Myocyte (in vitro differentiated cells): ENCODE data around the gene NOX5. TPM values are rescaled to one million over a fixed set of nuclear protein-coding genes. Genes with fewer than 3 reads are reported as not detected.
A peak's percentile ranks its signal among the peaks of the same experiment; 100 is the strongest.
"Not testable (repeated sequence)": the region's sequence is repeated elsewhere in the genome, so short reads cannot be mapped to it uniquely, and the experiment has no call there.

Source experiments
- DNase-seq: peaks from one replicate; pipeline ENCODE4 v3.0.0-alpha.2; 2012; ENCODE audit warnings: low read depth
- polyA plus RNA-seq: library from polyadenylated mRNA; unstranded; fragments of >200 nt; gene quantifications from one replicate; pipeline ENCODE4 v1.2.1, GENCODE V29; 2012; ENCODE audit warnings: missing spikeins
- total RNA-seq: library from RNA; depleted of rRNA; stranded (reverse); fragments of >200 nt; gene quantifications from 2 replicates; pipeline ENCODE4 v1.2.3, GENCODE V29; 2014

Gene NOX5
- 1.1 and 1.3 TPM in 2 replicates for total RNA-seq
- 1.5 TPM for polyA plus RNA-seq

DNA sequence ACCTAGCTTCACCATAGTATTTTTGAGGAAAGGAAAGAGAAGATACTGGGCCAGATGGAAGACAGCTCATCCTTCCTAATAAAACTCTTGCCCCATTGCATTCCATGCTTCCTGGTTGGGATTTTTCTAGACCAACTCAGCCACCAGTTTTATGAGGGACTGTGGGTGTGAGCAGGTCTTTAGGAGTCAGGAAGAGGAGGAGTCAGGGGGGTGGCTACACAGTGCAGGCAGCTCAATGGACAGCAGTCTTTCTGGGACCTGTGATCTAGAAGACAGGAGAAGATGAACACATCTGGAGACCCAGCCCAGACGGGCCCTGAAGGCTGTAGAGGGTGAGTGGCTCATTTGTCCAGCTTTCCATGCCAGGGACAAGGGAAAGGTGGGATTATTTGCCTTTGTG is at the start of gene NOX5:
NOX5 (plus strand) TSS at position 242 of the 400 bp plus-strand sequence; CDS start at position 283, 41 bp downstream.
- DNase-seq: peak; percentile 29

GRCh38 chr15:68966996-68967395 is 47.5 kb upstream of the NOX5 start:
- no peak for DNase-seq

GRCh38 chr15:68967948-68968347 is 46.5 kb upstream of the NOX5 start:
- DNase-seq: no peak

GRCh38 chr15:68969298-68969697 is 45.2 kb upstream of the NOX5 start:
- DNase-seq: no peak

DNA sequence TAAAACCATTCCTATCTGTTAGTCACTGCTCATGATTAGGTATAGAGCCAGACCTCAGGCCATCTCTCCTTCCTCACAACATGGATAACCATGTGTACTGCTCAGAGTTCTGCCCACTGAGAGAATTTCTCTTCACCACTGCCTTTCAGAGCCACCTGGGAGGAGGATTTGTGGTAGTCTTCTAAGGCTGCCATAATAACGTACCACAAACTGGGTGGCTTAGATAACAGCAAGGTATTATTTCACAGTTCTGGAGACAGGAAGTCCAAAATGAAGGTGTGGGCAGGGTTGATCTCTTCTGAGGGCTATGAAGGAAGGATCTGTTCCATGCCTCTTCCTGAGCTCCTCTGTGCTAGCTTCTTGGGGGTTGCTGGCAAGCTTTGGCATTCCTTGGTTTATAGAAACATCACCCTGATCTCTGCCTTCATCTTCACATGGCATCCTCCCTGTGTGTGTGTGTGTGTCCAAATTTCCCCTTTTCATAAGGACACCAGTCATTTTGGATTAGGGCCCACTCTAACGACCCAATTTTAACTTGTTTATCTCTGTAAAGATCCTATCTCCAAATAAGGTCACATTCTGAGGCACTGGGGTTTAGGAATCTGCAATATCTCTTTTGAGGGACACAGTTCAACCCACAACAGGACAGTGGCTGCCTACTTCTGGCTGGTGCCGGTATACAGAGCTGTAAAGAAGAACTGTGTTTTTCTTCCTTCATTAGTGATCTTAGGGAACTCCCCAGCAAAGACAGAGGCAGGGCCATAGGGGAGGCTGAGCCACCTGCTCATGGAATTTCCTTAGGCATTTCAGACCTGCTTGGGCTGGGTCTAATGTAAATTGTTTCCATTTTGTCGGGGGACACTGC is 42.1 kb upstream of the NOX5 start:
- DNase-seq: no peak

DNA sequence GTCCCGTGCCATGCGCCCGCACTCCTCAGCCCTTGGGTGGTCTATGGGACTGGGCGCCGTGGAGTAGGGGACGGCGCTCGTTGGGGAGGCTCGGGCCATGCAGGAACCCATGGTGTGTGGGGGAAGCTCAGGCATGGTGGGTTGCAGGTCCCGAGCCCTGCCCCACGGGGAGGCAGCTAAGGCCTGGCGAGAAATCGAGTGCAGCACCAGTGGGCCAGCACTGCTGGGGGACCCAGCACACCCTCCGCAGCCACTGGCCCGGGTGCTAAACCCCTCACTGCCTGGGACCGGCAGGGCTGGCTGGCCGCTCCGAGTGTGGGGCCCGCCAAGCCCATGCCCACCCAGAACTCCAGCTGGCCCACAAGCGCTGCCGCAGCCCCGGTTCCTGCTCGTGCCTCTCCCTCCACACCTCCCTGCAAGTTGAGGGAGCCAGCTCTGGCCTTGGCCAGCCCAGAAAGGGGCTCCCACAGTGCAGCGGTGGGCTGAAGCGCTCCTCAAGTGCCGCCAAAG is 38.8 kb upstream of the NOX5 start:
- not testable (repeated sequence) for DNase-seq

DNA sequence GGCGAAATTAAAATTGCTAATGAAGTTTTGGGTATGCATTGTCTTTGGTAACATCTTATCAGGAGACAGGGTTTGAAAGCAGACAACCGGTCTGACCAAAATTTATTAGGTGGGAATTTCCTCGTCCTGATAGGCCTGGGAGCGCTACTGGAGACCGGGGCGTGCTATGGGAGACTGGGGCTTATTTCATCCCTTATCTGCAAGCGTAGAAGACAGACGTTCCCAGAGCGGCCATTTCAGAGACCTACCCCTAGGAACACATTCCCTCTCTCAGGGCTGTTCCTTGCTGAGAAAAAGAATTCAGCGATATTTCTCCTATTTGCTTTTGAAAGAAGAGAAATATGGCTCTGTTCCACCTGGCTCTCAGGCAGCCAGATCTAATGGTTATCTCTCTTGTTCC is 37.1 kb upstream of the NOX5 start:
- DNase-seq: not testable (repeated sequence)

GRCh38 chr15:68979006-68979405 is 35.5 kb upstream of the NOX5 start:
- DNase-seq: no peak

DNA sequence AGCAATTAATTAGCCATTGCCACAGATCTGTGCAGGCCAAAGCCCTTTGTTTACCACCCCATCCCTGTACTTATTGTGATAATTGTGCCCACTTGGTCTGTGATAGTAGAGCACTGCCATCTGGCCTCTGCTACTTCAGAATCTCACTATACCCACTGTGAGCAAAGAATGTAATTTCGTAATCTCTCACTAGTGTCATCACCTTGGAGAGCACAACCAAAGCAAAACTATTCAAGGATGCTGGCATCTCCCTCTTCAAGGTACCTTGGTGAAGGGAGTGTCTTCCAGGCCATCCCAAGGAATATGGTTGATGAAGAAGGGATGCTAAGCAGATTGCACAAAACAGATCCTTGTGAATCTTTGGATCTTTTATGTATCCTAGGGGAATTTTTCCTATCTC is 34.7 kb upstream of the NOX5 start:
- DNase-seq: no peak

- DNase-seq: no peak
These were observed 33.7 kb upstream of the NOX5 start for GRCh38 chr15:68980786-68981185.

- DNase-seq: no peak
These were observed 32.6 kb upstream of the NOX5 start for GRCh38 chr15:68981941-68982340.

GRCh38 chr15:68982976-68983563 is 31.4 kb upstream of the NOX5 start:
- no peak for DNase-seq

GRCh38 chr15:68983961-68984481 is 30.5 kb upstream of the NOX5 start:
- DNase-seq: no peak

- DNase-seq: no peak
These were observed 29.9 kb upstream of the NOX5 start for GRCh38 chr15:68984586-68984985.

GRCh38 chr15:68985361-68985891 is 29.1 kb upstream of the NOX5 start:
- no peak for DNase-seq

- no peak for DNase-seq
These were observed 28.2 kb upstream of the NOX5 start for GRCh38 chr15:68986322-68986721.

DNA sequence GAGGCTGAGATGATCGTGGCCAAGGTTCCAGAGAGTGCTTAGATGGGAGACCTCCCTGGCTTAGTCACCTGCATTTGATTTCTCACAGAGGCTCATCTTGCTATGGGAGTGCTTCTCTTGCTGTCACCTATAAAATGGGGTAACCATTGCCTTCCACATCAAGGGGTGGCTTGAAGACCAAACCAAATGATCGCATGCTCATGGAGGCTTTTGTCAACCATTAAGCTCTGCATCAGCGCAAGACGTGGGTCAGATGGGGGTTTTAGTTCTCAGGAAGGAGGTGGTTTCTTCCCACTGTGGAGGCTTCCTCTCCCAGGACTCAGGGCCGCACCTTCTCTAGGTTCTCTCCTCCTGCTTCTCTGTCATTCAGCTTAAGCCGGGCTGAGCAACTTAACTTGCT is 27.4 kb upstream of the NOX5 start:
- no peak for DNase-seq

DNA sequence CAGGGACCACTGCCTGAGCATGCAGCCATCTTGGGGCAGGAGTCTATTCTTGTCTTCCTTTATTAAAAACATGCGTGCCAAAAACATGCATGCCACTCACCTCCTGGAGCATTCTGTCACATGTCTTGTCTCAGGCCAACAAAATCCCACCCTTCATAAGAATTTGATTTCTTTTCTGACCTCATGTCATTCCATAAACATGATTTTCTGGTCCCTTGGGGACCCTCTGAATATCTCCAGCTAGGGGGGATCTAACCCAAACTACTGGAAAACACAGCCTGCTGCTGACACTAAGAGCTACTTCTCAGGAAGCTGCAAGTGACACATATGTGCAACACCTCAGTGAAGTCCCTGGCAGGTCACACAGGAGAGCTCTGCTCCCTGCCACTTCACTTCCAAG is 26.8 kb upstream of the NOX5 start:
- DNase-seq: no peak

- DNase-seq: no peak
These were observed 24.8 kb upstream of the NOX5 start for GRCh38 chr15:68989541-68990230.

DNA sequence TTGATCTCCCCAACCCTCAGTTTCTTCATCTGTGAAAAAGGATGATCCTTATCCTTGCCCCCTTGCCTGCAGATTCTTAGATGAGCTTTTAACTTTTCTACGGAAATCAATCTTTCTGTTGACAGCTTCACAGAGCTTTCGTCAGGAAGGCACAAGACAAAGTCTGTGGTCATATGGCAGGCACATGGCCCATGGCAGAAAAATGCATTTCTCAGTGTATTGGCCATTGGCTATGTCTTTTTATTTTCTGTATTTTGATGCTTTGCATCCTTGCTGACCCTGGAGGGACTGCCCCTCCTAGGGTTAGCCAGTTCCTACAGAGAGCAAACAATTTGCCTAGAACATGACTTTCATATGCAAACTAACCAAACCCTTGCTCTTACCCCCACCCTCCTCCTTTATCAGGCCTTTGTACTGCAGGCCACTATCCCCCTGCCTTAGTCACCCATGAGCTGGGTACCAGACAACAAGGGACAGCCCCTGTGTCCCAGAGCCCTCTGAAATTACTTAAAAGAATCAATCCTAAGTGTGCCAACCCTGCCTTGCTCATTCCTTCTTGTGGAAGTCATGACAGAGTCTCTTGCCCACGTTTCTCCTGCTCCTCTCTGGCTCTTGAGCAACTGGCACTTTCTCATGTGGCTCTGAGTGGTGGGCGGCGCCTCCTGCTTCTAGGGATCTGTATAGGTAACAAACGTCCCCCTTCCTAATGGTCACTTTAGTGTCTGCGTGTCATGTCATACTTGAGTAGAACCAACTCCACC is 24.1 kb upstream of the NOX5 start:
- no peak for DNase-seq
